ENCODE results near the gene JAZF1. TPM values are rescaled to one million over a fixed set of nuclear protein-coding genes. Genes with fewer than 3 reads are reported as not detected.

The JAZF1 gene
- total and polyA plus RNA-seq, 9 of the 15 experiments (the other 6 are each of a cell fraction or from before 2014, with no cell fraction given), result 0.04 to 0.64 (median 0.11) TPM; not detected in 3

GRCh38 chr7:27955596-27955995 is 225.0 kb downstream of the JAZF1 start:
- 0% methylated on average over 2 of the region's 2 CpGs for WGBS (ENCODE audit: insufficient coverage, low coverage, missing lambda C conversion rate)
- Histone ChIP-seq H3K4me3 (no peak overlapping the region), H3K27me3 (ENCODE audit: control insufficient read depth in 2 of 2, insufficient read depth in 2 of 2, low read length in 2 of 2) (peaks cover 6 to 8% of the 10 kb centered on the region in 2 experiments; a peak in 3 of 5 replicates), H3K9me3 (replicated peaks; ENCODE audit: control insufficient read depth, insufficient read depth, low read depth, low read length) (no peaks in the 10 kb centered on the region), H3K4me2 (ENCODE audit: insufficient read depth, low read length) (no peak overlapping the region), H3K79me2 (ENCODE audit: control insufficient read depth, insufficient read depth, low read length) (no peaks in the 10 kb centered on the region), H4K20me1 (replicated peaks; ENCODE audit: control insufficient read depth, insufficient read depth, low read length) (no peaks in the 10 kb centered on the region; the same call in 1 of the 2 replicates), H3K9ac (ENCODE audit: insufficient read depth in 1 of 2, low read depth in 2 of 2, low read length in 2 of 2) (no peak overlapping the region), H3K9me1 (ENCODE audit: control insufficient read depth, insufficient read depth, low read length) (no peaks in the 10 kb centered on the region), H3K36me3 (ENCODE audit: control insufficient read depth, insufficient read depth, low read length) (no peaks in the 10 kb centered on the region), H3K27ac (ENCODE audit: extremely low read depth, low read depth, low read length) (no peak overlapping the region), H3K4me1 (replicated peaks in 1 of 2; ENCODE audit: control insufficient read depth in 2 of 2, insufficient read depth in 2 of 2, low read length in 2 of 2) (no peaks in the 10 kb centered on the region), H2AFZ (ENCODE audit: low read depth, low read length) (no peak overlapping the region)
- in situ Hi-C loops (cut with MboI) (no loop called here), intact Hi-C loops (cut with micrococcal nuclease) (no loop called here)
- no peak for TF ChIP-seq CXXC5 (CRISPR knock-in tag; IDR thresholded peaks at IDR 0.05)
- TF ChIP-seq, protein P1, sequence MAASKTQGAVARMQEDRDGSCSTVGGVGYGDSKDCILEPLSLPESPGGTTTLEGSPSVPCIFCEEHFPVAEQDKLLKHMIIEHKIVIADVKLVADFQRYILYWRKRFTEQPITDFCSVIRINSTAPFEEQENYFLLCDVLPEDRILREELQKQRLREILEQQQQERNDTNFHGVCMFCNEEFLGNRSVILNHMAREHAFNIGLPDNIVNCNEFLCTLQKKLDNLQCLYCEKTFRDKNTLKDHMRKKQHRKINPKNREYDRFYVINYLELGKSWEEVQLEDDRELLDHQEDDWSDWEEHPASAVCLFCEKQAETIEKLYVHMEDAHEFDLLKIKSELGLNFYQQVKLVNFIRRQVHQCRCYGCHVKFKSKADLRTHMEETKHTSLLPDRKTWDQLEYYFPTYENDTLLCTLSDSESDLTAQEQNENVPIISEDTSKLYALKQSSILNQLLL (CRISPR knock-in tag; IDR thresholded peaks at IDR 0.05; ENCODE audit: borderline replicate concordance), result no peak
- TF ChIP-seq GABPA (tag; conservative IDR thresholded peaks at IDR 0.05; ENCODE audit: low read depth), result no peak
- no peak for TF ChIP-seq ZNF197 (CRISPR knock-in tag; IDR thresholded peaks at IDR 0.05; ENCODE audit: low read depth)
- TF ChIP-seq EWSR1 (IDR thresholded peaks at IDR 0.05; ENCODE audit: borderline replicate concordance, low read depth, partially characterized antibody), result no peak
- no peak for TF ChIP-seq TCF3 (CRISPR knock-in tag; IDR thresholded peaks at IDR 0.05)
- TF ChIP-seq MXI1 (IDR thresholded peaks at IDR 0.05; ENCODE audit: low read depth, low read length), result no peak
- TF ChIP-seq E2F4 (CRISPR knock-in tag; IDR thresholded peaks at IDR 0.05; ENCODE audit: low read depth), result no peak
- TF ChIP-seq, protein P2, sequence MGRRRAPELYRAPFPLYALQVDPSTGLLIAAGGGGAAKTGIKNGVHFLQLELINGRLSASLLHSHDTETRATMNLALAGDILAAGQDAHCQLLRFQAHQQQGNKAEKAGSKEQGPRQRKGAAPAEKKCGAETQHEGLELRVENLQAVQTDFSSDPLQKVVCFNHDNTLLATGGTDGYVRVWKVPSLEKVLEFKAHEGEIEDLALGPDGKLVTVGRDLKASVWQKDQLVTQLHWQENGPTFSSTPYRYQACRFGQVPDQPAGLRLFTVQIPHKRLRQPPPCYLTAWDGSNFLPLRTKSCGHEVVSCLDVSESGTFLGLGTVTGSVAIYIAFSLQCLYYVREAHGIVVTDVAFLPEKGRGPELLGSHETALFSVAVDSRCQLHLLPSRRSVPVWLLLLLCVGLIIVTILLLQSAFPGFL (CRISPR knock-in tag; IDR thresholded peaks at IDR 0.05), result no peak
- FAIRE-seq (no peak), ATAC-seq (no peak), DNase-seq (ENCODE audit: extremely low read depth in 1 of 4, low spot score in 3 of 4) (no peak)
- ChIA-PET POLR2A (no interaction called here), CTCF (ENCODE audit: low intra/inter-chr PET ratio) (no interaction called here)
- no TSS peak for BruUV-seq (replicated peaks)

Data from K562 (cell line).